ENCODE results near the gene KRTAP17-1.

KRTAP17-1 gene

GRCh38 chr17:41296846-41297245 lies 18.7 kb downstream of the KRTAP17-1 start:
- no peak for TF ChIP-seq CTCF (conservative IDR thresholded peaks at IDR 0.05; ENCODE audit: low read depth, low read length)
- no peaks in the 10 kb centered on the region for H3K4me1 ChIP-seq (ENCODE audit: low read depth, poor library complexity, severe bottlenecking)
- no peaks in the 10 kb centered on the region for H4K20me1 ChIP-seq (ENCODE audit: insufficient read depth)
- H2AFZ ChIP-seq (ENCODE audit: low read depth) = no peak overlapping the region
- H3K4me2 ChIP-seq = no peak overlapping the region
- no peaks in the 10 kb centered on the region for H3K36me3 ChIP-seq (ENCODE audit: insufficient read depth)
- no peak overlapping the region for H3K9ac ChIP-seq
- H3K79me2 ChIP-seq (ENCODE audit: insufficient read depth, low read depth) = no peaks in the 10 kb centered on the region
- H3K27ac ChIP-seq = no peak overlapping the region
- H3K4me3 ChIP-seq (IDR thresholded peaks at IDR 0.05; ENCODE audit: insufficient read depth, low read depth, low read length) = no peak overlapping the region
- H3K27me3 ChIP-seq (ENCODE audit: insufficient read depth, low read depth) = no peaks in the 10 kb centered on the region

- no peaks in the 10 kb centered on the region for H3K27me3 ChIP-seq (ENCODE audit: insufficient read depth, low read depth)
Observed at GRCh38 chr17:41294016-41294415, 21.5 kb downstream of the KRTAP17-1 start.

GRCh38 chr17:41287050-41287449 lies 28.5 kb downstream of the KRTAP17-1 start:
- H3K9ac ChIP-seq = no peak overlapping the region
- H3K79me2 ChIP-seq (ENCODE audit: insufficient read depth, low read depth) = no peaks in the 10 kb centered on the region
- no peaks in the 10 kb centered on the region for H3K4me1 ChIP-seq (ENCODE audit: low read depth, poor library complexity, severe bottlenecking)
- H3K4me2 ChIP-seq = no peak overlapping the region
- no peak overlapping the region for H3K4me3 ChIP-seq (IDR thresholded peaks at IDR 0.05; ENCODE audit: insufficient read depth, low read depth, low read length)
- H3K36me3 ChIP-seq (ENCODE audit: insufficient read depth) = no peaks in the 10 kb centered on the region
- H4K20me1 ChIP-seq (ENCODE audit: insufficient read depth) = no peaks in the 10 kb centered on the region
- no peak for TF ChIP-seq CTCF (conservative IDR thresholded peaks at IDR 0.05; ENCODE audit: low read depth, low read length)
- H2AFZ ChIP-seq (ENCODE audit: low read depth) = no peak overlapping the region
- H3K27me3 ChIP-seq (ENCODE audit: insufficient read depth, low read depth) = no peaks in the 10 kb centered on the region
- H3K27ac ChIP-seq = no peak overlapping the region

More at GRCh38 chr17:41294016-41294415, 21.5 kb downstream of the KRTAP17-1 start:
- H3K9ac ChIP-seq = no peak overlapping the region
- no peaks in the 10 kb centered on the region for H3K4me1 ChIP-seq (ENCODE audit: low read depth, poor library complexity, severe bottlenecking)
- no peak for TF ChIP-seq CTCF (conservative IDR thresholded peaks at IDR 0.05; ENCODE audit: low read depth, low read length)
- no peaks in the 10 kb centered on the region for H4K20me1 ChIP-seq (ENCODE audit: insufficient read depth)
- H3K79me2 ChIP-seq (ENCODE audit: insufficient read depth, low read depth) = no peaks in the 10 kb centered on the region
- no peak overlapping the region for H3K27ac ChIP-seq
- H2AFZ ChIP-seq (ENCODE audit: low read depth) = no peak overlapping the region
- H3K4me2 ChIP-seq = no peak overlapping the region
- no peaks in the 10 kb centered on the region for H3K36me3 ChIP-seq (ENCODE audit: insufficient read depth)
- H3K4me3 ChIP-seq (IDR thresholded peaks at IDR 0.05; ENCODE audit: insufficient read depth, low read depth, low read length) = no peak overlapping the region

GRCh38 chr17:41284546-41284945 lies 31.0 kb downstream of the KRTAP17-1 start:
- TF ChIP-seq CTCF (conservative IDR thresholded peaks at IDR 0.05; ENCODE audit: low read depth, low read length) = no peak
- Histone ChIP-seq H3K27me3 (ENCODE audit: insufficient read depth, low read depth) (no peaks in the 10 kb centered on the region), H3K79me2 (ENCODE audit: insufficient read depth, low read depth) (no peaks in the 10 kb centered on the region), H2AFZ (ENCODE audit: low read depth) (no peak overlapping the region), H3K4me2 (no peak overlapping the region), H3K4me3 (IDR thresholded peaks at IDR 0.05; ENCODE audit: insufficient read depth, low read depth, low read length) (no peak overlapping the region), H3K27ac (no peak overlapping the region), H3K9ac (no peak overlapping the region), H3K4me1 (ENCODE audit: low read depth, poor library complexity, severe bottlenecking) (no peaks in the 10 kb centered on the region), H4K20me1 (ENCODE audit: insufficient read depth) (no peaks in the 10 kb centered on the region), H3K36me3 (ENCODE audit: insufficient read depth) (no peaks in the 10 kb centered on the region)
